GM18520 (cell line): ENCODE data around the gene CENPV.

Experiments used
- ATAC-seq: cut with Tn5 transposase; IDR thresholded peaks from one replicate; pipeline ENCODE4 v1.9.1; 2021; ENCODE audit not compliant: unreplicated experiment

The CENPV gene

DNA sequence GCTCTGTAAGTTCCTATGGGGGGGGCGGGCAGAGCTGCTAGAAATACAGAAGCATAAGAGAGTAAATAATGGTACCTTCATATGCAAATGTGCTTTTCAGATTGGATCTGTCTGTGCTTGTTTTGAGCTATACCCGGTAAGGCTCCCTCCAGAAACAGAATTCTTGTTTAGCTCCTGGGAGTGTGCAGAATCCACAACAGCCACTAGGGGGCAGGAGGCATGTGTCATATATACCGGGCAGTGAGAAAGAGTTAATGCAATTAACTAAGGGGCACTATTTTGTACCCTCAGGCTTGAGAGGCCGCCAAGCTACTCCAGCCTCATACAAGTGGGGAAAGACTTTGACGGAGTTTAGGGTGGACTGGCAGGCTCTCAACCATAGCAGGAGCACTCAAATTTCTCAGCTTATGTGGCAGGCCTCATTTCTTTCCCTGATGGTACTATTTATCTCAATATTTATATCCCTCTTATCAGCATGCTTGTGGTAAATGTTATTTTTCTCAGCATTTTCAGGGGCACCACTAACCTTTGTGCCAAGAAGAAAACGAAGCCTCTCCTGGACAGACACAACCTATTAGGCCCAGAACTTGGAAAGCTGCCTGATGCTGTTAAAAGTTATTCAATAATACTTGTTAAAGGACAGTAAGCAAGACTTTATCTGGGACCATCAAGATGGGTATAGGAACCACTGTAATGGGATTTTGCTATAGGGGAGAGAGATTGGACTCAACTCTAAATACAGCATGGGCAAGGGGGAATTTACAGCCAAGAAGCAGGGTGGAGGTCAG is 10.7 kb upstream of the CENPV start:
- ATAC-seq = peak; percentile 60

DNA sequence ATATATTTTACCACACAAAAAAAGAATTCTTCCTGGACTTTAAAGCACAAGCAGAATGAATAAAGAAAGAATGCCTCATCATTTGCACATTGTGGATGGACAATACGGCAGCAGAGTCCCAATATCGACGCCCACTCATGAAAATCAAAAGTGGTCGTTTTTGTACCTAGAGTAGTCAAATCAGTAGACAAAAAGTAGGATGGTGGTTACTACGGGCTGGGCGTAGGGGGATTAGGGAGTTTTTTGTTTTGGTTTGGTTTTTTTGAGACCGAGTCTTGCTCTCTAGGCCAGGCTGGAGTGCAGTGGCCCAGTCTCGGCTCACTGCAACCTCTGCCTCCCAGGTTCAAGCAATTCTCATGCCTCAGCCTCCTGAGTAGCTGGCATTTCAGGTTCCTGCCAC is 8.6 kb upstream of the CENPV start:
- ATAC-seq = no peak

DNA sequence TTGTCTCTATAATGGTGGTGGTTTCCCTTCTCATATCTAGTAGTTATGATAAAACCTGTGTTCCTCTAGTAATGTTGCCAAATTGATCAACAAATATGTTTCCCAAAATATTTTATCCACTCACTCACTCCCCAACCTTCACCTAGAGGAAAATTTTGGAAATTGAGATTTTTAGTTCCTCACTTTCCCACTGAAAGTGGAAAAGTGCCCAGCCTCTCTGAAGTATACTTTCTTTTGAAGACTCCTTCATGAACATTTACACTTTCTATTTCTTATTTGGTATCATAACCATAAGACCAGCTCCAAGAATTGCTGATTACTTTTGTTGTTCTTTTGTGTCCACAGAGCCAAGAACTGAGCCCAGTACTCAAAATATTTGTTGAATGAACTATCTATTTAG is 5.1 kb upstream of the CENPV start:
- ATAC-seq = no peak

DNA sequence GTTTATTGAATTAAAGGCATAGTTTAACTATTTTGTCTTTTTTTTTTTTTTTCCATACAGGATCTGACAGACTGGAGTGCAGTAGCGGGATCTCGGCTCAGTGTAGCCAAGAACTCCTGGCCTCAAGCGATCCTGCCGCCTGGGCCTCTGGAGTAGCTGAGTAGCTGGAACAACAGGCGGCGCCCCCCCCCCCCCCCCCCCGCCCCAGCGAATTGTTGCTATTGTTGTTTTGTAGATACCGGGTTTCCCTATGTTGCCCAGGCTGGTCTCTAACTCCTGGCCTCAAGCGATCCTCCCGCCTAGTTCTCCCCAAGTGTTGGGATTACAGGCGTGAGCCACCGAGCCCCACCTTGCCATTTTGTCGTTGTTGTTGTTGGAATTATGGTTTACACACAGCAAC is 1.3 kb upstream of the CENPV start:
- ATAC-seq = no peak

DNA sequence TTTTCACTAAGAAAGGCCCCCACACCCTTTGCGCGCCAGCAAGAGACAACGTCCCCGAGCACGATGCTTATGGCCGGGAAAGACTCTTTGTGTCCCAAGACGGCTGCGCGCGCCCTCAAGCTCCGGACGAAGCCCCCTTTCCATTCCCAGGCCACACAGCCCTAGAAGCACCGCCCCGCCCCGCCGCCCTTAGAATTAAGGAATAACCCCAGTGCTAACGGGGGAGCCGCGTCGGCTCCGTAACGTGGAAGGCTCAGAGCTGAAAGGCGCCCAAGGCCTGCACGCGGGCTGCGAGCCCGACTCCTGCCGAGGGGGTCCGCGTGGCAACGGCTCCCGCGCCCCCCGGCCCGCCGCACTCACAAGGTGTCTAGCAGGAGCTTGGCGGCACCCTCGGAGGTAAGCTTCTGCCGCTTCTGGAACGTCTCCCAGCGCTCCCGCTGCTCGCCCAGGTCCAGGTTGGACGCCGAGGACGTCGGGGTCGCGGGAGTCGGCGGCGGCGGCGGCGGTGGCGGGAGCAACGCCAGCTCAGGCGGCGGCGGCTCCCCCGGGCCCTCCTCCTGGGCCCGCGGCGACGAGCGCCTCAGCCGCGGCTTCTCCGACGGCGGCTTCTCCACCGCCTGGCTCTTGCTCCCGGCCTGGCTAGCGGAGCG is 477 bp downstream of the CENPV start:
- no peak for ATAC-seq

DNA sequence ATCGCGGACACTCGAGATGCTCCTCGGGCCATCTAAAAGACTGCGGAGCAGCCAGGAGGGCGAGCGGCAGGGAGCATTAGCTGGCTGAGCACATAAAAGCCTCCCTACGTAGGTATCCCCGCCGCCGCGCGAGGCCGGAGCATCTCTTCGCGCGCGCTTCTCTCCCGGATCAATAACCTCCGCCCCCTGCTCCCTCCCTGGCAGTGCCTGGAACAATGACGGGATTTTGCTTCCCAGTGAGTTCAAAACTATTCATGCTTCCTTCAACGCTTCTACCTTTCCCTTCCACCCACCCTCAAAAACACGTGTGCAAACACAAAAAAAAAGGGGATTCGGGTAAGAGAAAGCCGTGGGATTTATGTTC is 984 bp downstream of the CENPV start:
- no peak for ATAC-seq

DNA sequence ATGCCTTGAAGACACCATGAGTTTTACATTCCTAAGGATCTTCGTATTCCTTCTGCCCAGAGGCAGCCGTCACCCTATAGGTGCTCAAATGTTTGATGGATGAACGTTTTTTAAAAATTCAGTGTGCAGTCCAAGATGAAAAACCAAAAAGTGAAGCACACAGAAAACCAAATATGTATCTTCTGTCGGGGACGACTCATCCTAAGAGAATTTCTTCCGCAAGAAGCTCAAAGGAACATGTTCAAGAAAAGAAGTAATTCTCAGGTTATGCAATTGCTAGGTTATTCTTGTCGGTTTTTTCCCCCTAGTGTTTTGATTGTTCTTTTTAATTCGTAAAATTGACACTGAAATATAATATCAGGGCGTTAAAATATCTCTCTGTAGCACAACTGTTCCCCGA is 1.4 kb downstream of the CENPV start:
- ATAC-seq = no peak

DNA sequence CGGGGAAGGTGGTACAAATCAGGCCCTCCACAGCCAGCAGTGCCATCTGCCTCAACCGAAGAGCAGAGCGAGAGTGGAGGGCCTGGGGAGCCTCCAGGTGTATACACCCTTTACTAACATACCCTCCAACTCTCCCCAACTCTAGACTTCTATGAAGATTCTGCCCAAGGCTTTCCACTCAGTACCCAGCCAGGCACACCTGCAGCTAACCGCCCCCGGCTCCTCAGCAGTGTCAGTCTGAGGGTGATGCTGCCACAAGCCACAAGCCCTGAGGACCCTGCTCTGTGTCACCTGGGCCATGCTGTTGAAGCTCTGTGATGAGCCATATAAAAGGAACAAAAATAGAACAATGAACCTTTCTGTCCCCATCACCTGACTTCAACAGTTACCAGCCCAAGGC is 3.8 kb downstream of the CENPV start:
- no peak for ATAC-seq

DNA sequence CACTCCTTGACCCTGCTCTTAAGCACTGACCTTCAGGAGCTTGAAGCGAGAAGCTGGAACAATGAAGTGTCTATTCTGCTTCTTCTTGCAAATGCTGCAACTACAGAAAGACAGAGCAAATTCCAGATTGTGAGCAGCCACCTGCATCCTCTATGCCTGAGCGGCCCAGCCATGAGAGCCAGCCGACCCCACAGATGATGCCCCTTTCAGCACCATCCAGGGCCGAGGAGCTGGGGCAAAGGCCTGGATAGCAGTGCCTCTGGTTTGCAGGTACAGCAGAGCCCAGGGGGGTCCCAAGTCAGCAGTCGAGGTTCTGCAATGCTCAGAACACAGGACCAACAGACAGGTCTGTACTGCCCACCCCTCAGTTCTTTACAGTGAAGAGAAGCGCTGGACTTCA is 4.7 kb downstream of the CENPV start:
- ATAC-seq = no peak

DNA sequence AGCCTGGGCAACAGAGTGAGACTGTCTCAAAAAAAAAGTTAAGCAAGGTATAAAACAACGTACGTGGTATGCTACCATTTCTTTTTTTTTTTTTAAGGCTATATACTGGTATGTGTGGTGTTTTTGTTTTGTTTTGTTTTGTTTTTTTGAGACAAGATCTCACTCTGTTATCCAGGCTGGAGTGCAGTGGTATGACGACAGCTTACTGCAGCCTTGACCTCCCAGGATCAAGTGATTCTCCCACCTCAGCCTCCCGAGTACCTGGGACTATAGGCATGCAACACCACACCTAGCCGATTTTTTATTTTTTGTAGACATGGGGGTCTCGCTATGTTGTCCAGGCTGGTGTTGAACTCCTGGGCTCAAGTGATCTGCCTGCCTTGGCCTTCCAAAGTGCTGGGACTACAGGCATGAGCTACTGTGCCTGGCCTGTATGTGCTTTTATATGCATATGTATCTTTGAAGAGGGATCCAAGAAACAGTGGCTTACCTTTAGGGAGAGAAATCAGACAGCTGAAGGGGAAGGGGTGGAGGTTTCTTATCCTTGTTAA is 6.5 kb downstream of the CENPV start:
- ATAC-seq = no peak

DNA sequence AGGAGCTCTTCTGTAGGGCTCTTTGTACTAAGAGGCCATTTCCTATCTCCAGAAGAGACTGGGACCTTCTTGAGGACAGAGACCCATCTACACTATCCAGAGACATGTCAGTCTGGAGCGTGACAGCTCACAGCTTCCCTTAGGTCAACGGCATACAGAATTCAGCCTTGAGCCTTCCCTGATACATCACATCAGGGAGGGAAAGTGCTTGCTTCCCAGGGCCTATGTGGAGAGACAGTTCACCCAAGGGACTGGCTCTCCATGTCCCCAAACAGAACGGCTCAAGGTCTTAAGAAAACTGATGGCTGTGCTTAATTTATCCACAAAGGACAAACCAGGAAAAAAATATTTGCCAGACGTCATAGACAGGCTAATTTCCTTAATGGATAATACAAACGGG is 7.7 kb downstream of the CENPV start:
- ATAC-seq = no peak

DNA sequence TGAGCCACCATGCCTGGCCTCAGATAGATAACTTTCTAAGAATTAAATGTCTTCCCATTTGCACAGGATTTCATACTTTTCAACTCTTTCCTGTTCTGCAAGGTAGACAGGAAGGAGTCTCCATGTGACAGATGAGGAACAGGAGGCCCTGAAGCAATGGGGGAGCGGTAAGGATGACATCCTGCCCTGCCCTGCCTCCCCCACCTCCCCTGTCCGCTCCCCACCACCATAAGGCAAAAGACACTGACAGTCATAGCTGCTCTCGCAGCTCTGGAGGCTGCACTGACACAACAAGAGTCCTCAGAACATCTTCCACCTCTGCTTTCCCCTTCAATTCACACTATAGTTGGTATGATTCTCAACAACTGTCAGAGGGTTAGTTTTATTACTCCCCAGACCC is 9.7 kb downstream of the CENPV start:
- no peak for ATAC-seq

DNA sequence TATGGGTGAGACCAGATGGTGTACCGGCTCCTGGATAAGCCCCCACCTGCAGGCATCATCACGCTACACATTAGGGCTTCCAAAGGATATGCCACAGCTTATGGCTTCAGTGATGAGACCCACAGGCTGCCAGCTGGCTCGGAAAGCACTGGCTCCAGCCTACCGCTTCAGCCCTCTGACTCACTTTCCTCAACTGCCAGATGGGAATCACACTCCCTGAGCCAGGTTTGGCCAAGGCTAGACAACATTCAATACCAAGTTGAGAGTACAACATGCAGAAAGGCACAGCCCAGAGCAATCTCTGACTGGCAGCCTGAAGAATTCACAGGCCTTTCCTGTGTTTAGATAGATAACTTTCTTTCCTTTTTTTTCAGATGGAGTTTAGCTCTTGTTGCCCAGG is 10.3 kb downstream of the CENPV start:
- no peak for ATAC-seq

DNA sequence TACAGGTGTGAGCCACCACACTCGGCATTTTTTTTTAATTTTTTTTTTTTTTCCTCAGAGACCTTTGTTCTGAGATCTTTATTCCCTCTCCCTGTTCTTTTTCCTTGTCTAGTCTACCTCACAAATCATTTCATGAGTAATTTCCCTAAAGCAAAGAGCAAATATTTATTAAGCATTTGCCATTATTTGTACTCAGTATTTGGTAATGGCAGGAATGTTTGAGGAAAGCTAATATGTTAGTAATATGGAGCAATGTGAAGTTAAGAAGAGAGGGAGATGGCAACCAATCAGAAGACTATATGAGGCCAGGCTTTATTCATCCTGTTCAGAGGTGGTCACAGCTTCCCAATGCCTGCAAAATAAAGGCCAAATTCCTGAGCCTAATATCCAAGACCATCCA is 13.3 kb downstream of the CENPV start:
- no peak for ATAC-seq

DNA sequence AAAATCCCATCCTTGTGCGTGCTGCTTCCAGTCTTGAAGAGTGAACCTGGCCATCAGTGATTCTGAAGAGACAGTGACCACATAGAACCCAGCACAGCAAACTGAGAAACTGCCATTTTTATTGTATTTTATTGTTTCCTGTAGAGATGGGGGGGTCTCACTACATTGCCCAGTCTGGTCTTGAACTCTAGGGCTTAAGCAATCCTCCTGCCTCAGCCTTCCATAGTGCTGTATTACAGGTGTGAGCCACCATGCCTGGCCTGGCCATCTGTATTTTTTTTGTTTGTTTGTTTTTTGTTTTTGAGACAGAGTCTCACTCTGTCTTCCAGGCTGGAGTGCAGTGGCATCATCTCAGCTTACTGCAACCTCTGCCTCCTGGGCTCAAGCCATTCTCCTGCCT is 13.9 kb downstream of the CENPV start:
- ATAC-seq = no peak

DNA sequence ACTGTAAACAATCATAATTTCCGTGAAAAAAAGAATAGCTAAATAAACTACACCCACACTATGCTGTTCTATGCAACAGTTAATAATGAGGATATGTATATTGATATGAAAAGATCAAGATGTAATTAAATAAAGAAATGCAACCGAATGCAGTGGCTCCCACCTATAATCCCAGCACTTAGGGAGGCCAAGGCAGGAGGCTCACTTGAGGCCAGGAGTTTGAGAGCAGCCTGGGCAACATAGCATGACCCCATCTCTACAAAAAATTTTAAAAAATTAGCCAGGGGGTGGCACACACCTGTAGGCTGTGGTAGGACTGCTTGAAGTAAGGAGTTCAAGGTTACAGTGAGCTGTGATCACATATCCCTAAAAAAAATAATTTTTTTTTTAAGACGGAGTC is 14.9 kb downstream of the CENPV start:
- no peak for ATAC-seq

DNA sequence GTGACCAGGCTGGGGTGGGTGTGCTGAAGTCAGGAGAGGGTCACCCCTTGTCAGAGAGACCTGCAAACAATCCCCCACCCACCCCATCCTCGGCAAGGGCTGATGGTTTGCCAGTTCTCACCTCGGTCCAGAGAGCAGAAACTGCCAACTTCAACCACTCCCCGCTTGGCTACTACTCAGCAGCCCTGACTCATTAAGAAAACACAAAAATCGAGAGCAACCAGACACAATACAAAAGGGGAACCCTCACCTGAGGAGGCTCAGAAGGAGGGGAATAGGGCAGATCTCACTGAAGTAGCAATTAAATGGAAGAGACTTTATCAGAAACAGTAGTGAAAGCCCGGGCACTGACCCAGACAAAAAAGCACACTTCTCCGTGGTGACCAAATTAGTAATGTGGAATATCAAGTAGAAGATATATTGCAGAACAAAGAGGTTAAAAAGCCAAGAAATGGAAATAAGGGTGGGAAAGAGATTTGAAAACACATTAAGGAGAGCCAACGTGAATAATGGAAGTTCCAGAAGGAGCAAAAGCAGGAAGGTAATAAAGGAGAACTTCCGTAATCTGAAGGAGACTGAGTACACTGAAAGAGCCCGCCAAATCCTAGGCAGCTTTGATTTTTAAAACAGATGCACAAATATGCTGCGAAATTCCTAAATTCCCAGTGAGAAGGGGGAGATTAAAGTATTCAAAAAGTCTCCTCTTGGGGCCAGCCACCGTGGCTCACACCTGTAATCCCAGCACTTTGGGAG is 23.6 kb downstream of the CENPV start:
- ATAC-seq = no peak

DNA sequence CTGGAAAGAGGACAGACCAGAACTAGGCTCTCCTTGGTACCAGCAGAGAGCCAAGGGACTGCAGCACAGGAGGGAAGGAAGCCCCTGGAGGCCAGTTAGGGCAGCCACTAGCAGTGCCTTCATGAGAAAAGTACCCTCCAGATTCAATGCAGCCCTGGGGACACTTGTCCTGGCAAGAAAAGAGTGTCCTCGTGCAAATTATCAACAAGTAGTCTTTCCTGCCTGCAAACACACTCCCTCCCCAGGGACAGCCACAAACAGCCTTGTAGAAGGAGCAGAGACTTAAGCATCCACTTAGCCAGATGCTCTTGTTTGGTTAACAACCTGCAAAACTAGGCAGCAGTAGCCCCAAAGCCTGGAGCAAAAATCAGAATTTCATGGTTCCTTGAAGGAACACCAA is 24.3 kb downstream of the CENPV start:
- ATAC-seq = no peak

DNA sequence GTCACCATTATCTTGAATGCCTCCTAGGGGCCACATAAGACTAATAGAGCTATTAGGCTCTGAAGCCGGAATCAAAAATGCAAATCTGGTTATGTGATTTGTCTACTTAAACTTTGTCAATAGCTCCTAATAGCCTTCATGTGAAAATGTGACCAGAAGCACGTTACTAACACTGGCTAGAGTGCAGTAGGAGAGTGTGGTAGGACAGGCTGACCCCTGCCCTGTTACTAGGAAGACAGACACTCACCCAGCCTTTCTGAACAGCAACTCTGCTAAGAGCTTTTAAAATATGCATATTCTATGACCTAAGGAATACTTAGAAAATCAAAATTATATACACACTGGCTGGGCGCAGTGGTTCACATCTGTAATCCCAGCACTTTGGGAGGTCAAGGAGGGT is 26.3 kb downstream of the CENPV start:
- no peak for ATAC-seq

DNA sequence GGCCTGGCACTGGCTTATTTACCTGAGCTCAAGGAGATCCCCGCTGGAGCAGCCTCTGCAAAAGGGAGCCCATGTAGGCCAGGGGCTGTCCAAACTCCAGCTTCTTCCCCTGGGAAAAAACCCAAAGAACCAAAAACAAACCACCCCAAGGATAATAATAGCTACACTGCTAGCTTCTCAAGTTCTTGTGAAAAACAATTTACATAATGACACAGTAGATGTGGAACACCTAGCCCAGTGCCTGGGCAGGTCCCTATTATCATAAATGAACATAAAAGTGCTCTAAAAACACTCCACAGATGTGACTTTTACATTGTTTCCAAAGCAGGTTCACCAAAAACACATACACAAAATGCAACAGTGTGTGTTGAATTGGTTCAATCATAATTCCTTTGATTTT is 27.3 kb downstream of the CENPV start:
- no peak for ATAC-seq

DNA sequence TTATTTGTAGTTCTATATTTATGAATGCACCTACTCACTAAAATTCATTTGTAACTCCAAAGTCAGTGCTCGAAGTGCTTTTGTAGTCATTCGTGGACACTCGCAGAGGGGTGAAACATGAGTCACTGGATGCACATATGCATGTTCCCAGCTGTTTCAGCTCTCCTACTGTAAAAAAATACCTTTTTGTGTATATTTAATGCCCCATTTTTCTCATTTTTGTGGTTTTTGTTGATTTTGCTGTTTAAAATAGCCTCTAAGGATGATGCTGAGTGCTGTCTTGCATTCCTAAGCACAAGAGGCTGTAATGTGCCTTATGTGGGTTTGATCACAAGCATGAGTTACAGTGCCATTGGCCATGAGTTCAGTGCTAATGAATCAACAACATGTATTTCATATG is 30.6 kb downstream of the CENPV start:
- ATAC-seq = no peak

DNA sequence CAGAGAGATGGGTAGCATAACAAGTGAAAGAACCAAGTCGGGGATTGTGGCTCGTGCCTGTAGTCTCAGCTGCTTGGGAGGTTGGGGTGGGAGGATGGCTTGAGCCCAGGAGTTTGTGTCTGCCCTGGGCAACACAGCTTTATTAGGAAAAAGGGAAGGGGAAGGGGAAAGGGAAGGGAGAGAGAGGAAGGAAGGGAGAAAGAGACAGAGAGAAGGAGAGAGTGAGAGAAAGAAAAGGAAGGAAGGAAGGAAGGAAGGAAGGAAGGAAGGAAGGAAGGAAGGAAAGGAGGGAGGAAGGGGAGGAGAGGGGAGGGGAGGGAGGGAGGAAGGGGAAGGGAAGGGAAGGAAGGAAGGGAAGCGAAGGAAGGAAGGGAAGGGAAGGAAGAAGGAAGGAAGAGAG is 33.3 kb downstream of the CENPV start:
- no peak for ATAC-seq
